Measurements from ENCODE around the gene RIMBP2. TPM values are rescaled to one million over a fixed set of nuclear protein-coding genes. Genes with fewer than 3 reads are reported as not detected.

Gene RIMBP2
- total and polyA plus RNA-seq, 9 of the 15 experiments (the other 6 are each of a cell fraction or from before 2014, with no cell fraction given) = not detected

GRCh38 chr12:130717752-130718151 lies 1.7 kb upstream of the RIMBP2 start:
- H3K9me1 ChIP-seq (ENCODE audit: control insufficient read depth, insufficient read depth, low read length) = no peaks in the 10 kb centered on the region
- H3K79me2 ChIP-seq (ENCODE audit: control insufficient read depth, insufficient read depth, low read length) = no peaks in the 10 kb centered on the region
- intact Hi-C loops (cut with micrococcal nuclease) = no loop called here
- H3K9me3 ChIP-seq (replicated peaks; ENCODE audit: control insufficient read depth, insufficient read depth, low read depth, low read length) = no peaks in the 10 kb centered on the region
- peaks cover 8 to 57% of the 10 kb centered on the region in 2 experiments; a peak in 4 of 5 replicates for H3K27me3 ChIP-seq (ENCODE audit: control insufficient read depth in 2 of 2, insufficient read depth in 2 of 2, low read length in 2 of 2)
- H4K20me1 ChIP-seq (replicated peaks; ENCODE audit: control insufficient read depth, insufficient read depth, low read length) = no peaks in the 10 kb centered on the region
- FAIRE-seq = no peak
- peaks cover 0 to 4% of the 10 kb centered on the region in 2 experiments; a peak in 1 of 5 replicates for H3K4me1 ChIP-seq (replicated peaks in 1 of 2; ENCODE audit: control insufficient read depth in 2 of 2, insufficient read depth in 2 of 2, low read length in 2 of 2)
- 4% methylated on average over 5 of the region's 5 CpGs for WGBS (ENCODE audit: insufficient coverage, low coverage, missing lambda C conversion rate)
- no peak for ATAC-seq
- no peak overlapping the region for H3K9ac ChIP-seq (ENCODE audit: insufficient read depth in 1 of 2, low read depth in 2 of 2, low read length in 2 of 2)
- POLR2A ChIA-PET = no interaction called here
- H3K4me2 ChIP-seq (ENCODE audit: insufficient read depth, low read length) = no peak overlapping the region
- TF ChIP-seq ZNF212 (CRISPR knock-in tag; IDR thresholded peaks at IDR 0.05) = no peak
- TF ChIP-seq ATF6 (CRISPR knock-in tag; IDR thresholded peaks at IDR 0.05) = no peak
- peak; percentile 61 for TF ChIP-seq ZNF146 (CRISPR knock-in tag; IDR thresholded peaks at IDR 0.05; ENCODE audit: unreplicated experiment)
- no peak for TF ChIP-seq KLF6 (CRISPR knock-in tag; IDR thresholded peaks at IDR 0.05; ENCODE audit: borderline replicate concordance)
- H3K4me3 ChIP-seq = no peak overlapping the region
- DNase-seq (ENCODE audit: extremely low read depth in 1 of 4, low spot score in 3 of 4) = no peak
- in situ Hi-C loops (cut with MboI) = no loop called here
- CTCF ChIA-PET (ENCODE audit: low intra/inter-chr PET ratio) = no interaction called here
- no TSS peak for BruUV-seq (replicated peaks)
- no peak overlapping the region for H3K27ac ChIP-seq (ENCODE audit: extremely low read depth, low read depth, low read length)
- no peaks in the 10 kb centered on the region for H3K36me3 ChIP-seq (ENCODE audit: control insufficient read depth, insufficient read depth, low read length)
- no peak overlapping the region for H2AFZ ChIP-seq (ENCODE audit: low read depth, low read length)

DNA sequence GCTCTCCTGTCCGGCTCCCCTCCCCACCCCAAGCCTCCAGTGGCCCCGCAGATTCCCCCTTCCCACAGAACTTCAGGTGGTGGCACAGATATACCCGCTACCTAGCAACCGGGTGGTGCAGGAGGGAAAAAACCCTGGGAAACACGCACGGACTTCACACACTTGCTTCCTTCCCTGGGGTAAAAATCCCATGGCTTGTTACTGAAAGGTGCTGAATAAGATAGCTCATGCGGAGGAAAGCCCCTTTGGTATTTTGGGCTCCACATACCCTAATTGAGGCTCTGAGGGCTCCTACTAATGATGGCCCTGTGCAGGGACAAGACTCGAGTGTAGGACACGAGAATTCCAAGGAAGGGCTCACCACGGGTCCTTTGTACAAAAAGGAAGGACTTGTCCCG lies 869 bp upstream of the RIMBP2 start:
- Histone ChIP-seq H3K27me3 (ENCODE audit: control insufficient read depth in 2 of 2, insufficient read depth in 2 of 2, low read length in 2 of 2) (peaks cover 10 to 63% of the 10 kb centered on the region in 2 experiments; a peak in 4 of 5 replicates), H3K4me3 (no peak overlapping the region), H3K27ac (ENCODE audit: extremely low read depth, low read depth, low read length) (no peak overlapping the region), H3K4me1 (replicated peaks in 1 of 2; ENCODE audit: control insufficient read depth in 2 of 2, insufficient read depth in 2 of 2, low read length in 2 of 2) (peaks cover 0 to 4% of the 10 kb centered on the region in 2 experiments; a peak in 1 of 5 replicates), H3K4me2 (ENCODE audit: insufficient read depth, low read length) (no peak overlapping the region), H3K9me3 (replicated peaks; ENCODE audit: control insufficient read depth, insufficient read depth, low read depth, low read length) (no peaks in the 10 kb centered on the region), H3K36me3 (ENCODE audit: control insufficient read depth, insufficient read depth, low read length) (no peaks in the 10 kb centered on the region), H3K79me2 (ENCODE audit: control insufficient read depth, insufficient read depth, low read length) (no peaks in the 10 kb centered on the region), H2AFZ (ENCODE audit: low read depth, low read length) (no peak overlapping the region), H4K20me1 (replicated peaks; ENCODE audit: control insufficient read depth, insufficient read depth, low read length) (no peaks in the 10 kb centered on the region), H3K9ac (ENCODE audit: insufficient read depth in 1 of 2, low read depth in 2 of 2, low read length in 2 of 2) (no peak overlapping the region), H3K9me1 (ENCODE audit: control insufficient read depth, insufficient read depth, low read length) (no peaks in the 10 kb centered on the region)
- DNase-seq (ENCODE audit: extremely low read depth in 1 of 4, low spot score in 3 of 4) (no peak), FAIRE-seq (no peak), ATAC-seq (no peak)
- 1% methylated on average over 8 of the region's 11 CpGs for WGBS (ENCODE audit: insufficient coverage, low coverage, missing lambda C conversion rate)
- POLR2A ChIA-PET = no interaction called here
- BruUV-seq (replicated peaks) = no TSS peak
- intact Hi-C loops (cut with micrococcal nuclease) = no loop called here
- CTCF ChIA-PET (ENCODE audit: low intra/inter-chr PET ratio) = no interaction called here
- in situ Hi-C loops (cut with MboI) = no loop called here
- TF ChIP-seq ETS2 (tag; IDR thresholded peaks at IDR 0.05; ENCODE audit: borderline replicate concordance, poor library complexity, severe bottlenecking) (no peak), GTF2E2 (tag; IDR thresholded peaks at IDR 0.05) (no peak), E2F3 (CRISPR knock-in tag; IDR thresholded peaks at IDR 0.05) (no peak), CEBPZ (IDR thresholded peaks at IDR 0.05; ENCODE audit: borderline replicate concordance, low read depth, low read length) (no peak), ZSCAN29 (IDR thresholded peaks at IDR 0.05) (no peak)
- TF ChIP-seq, protein P1, sequence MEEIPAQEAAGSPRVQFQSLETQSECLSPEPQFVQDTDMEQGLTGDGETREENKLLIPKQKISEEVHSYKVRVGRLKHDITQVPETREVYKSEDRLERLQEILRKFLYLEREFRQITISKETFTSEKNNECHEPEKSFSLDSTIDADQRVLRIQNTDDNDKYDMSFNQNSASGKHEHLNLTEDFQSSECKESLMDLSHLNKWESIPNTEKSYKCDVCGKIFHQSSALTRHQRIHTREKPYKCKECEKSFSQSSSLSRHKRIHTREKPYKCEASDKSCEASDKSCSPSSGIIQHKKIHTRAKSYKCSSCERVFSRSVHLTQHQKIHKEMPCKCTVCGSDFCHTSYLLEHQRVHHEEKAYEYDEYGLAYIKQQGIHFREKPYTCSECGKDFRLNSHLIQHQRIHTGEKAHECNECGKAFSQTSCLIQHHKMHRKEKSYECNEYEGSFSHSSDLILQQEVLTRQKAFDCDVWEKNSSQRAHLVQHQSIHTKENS (CRISPR knock-in tag; IDR thresholded peaks at IDR 0.05) = no peak

Data from K562 (cell line).